Thyroid gland (tissue), 4 donors: ENCODE results near the gene COL7A1.

Source experiments
- CTCF ChIP-seq, 6 experiments: fragments of 200-600 bp in 3 of 6; fragments of 450-650 bp in 3 of 6; sonication (generic) in 3 of 6; IDR thresholded peaks; one replicate each; pipeline ENCODE4 v1.5.1; 2016 to 2019; ENCODE audit warnings: antibody characterized with exemption in 6 of 6, mild to moderate bottlenecking in 2 of 6, inconsistent platforms in 1 of 6, moderate library complexity in 1 of 6
- POLR2A ChIP-seq, 2 donors: fragments of 450-650 bp; IDR thresholded peaks; one replicate each; pipeline ENCODE4 v1.6.1; 2017; ENCODE audit warnings: antibody characterized with exemption in 2 of 2, mild to moderate bottlenecking in 2 of 2, moderate library complexity in 1 of 2

- TF ChIP-seq CTCF (IDR thresholded peaks at IDR 0.05) (no peak), POLR2A (IDR thresholded peaks at IDR 0.05) (no peak)
Observed at GRCh38 chr3:48555949-48556795, 39.0 kb downstream of the COL7A1 start.
